Mucosa of descending colon (tissue), 3 donors: ENCODE data around the gene FNTB. TPM values are rescaled to one million over a fixed set of nuclear protein-coding genes. Genes with fewer than 3 reads are reported as not detected.

Source experiments
- ATAC-seq: fragments of 200-7000 bp; cut with Tn5 transposase; one replicate; pipeline ENCODE4 v1.9.1; 2020; ENCODE audit warnings: mild to moderate bottlenecking, moderate library complexity
- DNase-seq, 3 donors: peaks; one replicate each; pipeline ENCODE4 v3.0.0-alpha.2; 2020
- H3K36me3 ChIP-seq: fragments of 200-600 bp; one replicate; pipeline ENCODE4 v1.8.0; 2021; ENCODE audit warnings: low read depth, mild to moderate bottlenecking
- H3K4me1 ChIP-seq: fragments of 200-600 bp; one replicate; pipeline ENCODE4 v1.8.0; 2021; ENCODE audit warnings: low read depth, mild to moderate bottlenecking
- H3K4me3 ChIP-seq: fragments of 200-600 bp; one replicate; pipeline ENCODE4 v1.8.0; 2021; ENCODE audit warnings: mild to moderate bottlenecking
- H3K9me3 ChIP-seq: fragments of 200-600 bp; one replicate; pipeline ENCODE4 v1.8.0; 2021; ENCODE audit warnings: mild to moderate bottlenecking
- intact Hi-C, 2 donors: fragments of 100-400 bp; cut with DNase I in 1 of 2; cut with micrococcal nuclease in 1 of 2; formaldehyde crosslinking; loops; one replicate each; pipeline versions ENCODE4 v1.11.0 to v1.11.1; 2022; cut with DNase I, micrococcal nuclease
- total RNA-seq, 3 donors: library from RNA; stranded (reverse); fragmentation: NEBNext Ultra II Directional in 2 of 3; extraction: Animal tissue kit (Norgen Biotek cat#: 25700) in 2 of 3; gene quantifications; one replicate each; pipeline versions ENCODE4 v1.2.1 to v1.2.4, GENCODE V29; 2021 to 2023
- TF ChIP-seq, protein P1 (sequence below): fragments of 200-600 bp; IDR thresholded peaks from one replicate; pipeline ENCODE4 v1.8.0; 2022; ENCODE audit warnings: antibody characterized with exemption, mild to moderate bottlenecking
- donor health status: DM: no; HTN: no; CAD: no; lungs with moderate emphysema.
- donor health status: DM: no; HTN: no; CAD: no.
- donor health status: DM: no; HTN: yes; CAD: no.

Gene FNTB
- total RNA-seq, 3 donors from 2014 or later = 14.5 to 18.3 (median 14.5) TPM

DNA sequence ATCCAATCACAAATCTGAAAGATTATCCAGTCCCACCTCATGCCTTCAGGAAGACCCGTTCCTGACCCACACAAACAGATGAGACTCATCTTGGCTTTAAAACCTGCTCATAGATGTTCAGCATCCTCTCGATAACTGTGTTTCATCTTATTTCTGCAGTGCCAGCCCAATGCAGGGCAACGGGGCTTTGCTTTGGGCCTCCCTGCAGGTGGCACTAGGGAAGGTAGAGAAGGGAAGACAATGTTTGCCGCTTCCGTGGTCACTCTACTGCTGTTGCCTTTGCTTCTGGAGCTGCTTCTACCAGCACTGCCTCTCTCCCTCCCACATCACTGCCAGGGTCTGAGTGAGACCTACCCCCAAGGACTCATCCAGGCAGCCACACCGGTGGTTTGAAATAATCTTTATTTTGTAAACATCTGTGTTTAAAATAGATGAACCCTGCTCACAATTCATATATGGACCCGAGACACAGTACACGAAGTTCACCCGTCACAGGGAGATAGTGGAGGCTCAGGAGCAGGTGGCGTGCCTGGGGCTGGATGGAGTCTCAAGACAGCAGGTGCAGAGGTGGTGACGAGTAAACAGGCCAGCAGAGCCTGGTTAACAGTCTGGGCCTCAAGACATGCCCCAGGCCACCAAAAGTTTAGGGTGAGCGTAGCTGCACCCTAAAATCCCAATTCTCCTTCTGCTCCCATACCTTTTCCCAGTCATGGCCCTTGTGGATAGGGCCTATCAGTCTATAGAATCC, 41.1 kb upstream of the FNTB start:
- Histone ChIP-seq H3K36me3 (no peaks in the 10 kb centered on the region), H3K4me1 (peaks cover 9% of the 10 kb centered on the region), H3K9me3 (no peaks in the 10 kb centered on the region), H3K4me3 (no peak overlapping the region)
- intact Hi-C loops = no loop called here
- ATAC-seq = no peak
- TF ChIP-seq, protein P1, sequence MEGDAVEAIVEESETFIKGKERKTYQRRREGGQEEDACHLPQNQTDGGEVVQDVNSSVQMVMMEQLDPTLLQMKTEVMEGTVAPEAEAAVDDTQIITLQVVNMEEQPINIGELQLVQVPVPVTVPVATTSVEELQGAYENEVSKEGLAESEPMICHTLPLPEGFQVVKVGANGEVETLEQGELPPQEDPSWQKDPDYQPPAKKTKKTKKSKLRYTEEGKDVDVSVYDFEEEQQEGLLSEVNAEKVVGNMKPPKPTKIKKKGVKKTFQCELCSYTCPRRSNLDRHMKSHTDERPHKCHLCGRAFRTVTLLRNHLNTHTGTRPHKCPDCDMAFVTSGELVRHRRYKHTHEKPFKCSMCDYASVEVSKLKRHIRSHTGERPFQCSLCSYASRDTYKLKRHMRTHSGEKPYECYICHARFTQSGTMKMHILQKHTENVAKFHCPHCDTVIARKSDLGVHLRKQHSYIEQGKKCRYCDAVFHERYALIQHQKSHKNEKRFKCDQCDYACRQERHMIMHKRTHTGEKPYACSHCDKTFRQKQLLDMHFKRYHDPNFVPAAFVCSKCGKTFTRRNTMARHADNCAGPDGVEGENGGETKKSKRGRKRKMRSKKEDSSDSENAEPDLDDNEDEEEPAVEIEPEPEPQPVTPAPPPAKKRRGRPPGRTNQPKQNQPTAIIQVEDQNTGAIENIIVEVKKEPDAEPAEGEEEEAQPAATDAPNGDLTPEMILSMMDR = no peak
- DNase-seq = no peak

DNA sequence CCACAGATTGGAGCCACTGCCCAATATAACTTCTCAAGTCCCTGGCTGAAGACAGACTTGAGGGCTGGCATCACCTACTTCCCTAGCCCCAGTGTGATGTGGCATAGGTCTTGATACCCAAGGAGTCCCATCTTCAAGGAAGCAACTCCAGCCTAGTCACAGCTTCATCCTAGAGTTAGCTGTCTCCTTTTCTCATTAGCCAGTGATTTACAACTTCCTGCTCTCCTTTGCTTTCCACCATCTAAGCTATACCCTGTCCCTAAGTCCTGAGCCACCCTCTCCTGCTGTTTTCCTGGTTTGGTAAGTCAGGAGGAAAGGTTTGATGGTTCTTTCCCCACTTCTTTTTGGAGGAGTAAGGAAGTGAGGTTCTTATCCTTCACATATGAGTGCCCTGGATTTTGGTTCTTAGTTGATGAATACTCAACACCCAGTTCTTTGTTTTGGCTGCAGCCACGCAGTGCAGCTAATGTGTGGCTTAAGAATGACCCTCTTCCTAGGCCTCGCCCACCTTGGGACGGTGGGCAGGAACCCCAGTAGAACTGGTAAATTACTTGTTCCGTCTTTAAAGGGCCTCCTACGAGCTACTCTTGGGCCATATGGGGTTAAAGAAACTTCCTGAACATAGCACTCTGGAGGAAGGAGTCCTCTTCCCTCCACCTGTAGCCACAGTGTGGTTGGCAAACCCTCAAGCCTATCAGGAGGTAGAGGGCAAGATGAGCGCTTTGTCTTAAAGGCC, 40.2 kb upstream of the FNTB start:
- intact Hi-C loops = no loop called here
- peaks cover 9% of the 10 kb centered on the region for H3K4me1 ChIP-seq
- DNase-seq (no peak), ATAC-seq (no peak)
- TF ChIP-seq, protein P1 = no peak
- H3K4me3 ChIP-seq = no peak overlapping the region
- no peaks in the 10 kb centered on the region for H3K36me3 ChIP-seq
- no peaks in the 10 kb centered on the region for H3K9me3 ChIP-seq

- intact Hi-C loops = no loop called here
- TF ChIP-seq, protein P1 = no peak
- no peaks in the 10 kb centered on the region for H3K36me3 ChIP-seq
- ATAC-seq (no peak), DNase-seq (no peak)
- no peaks in the 10 kb centered on the region for H3K9me3 ChIP-seq
- peaks cover 7% of the 10 kb centered on the region for H3K4me1 ChIP-seq
- no peak overlapping the region for H3K4me3 ChIP-seq
Observed at GRCh38 chr14:64947710-64948611, 38.7 kb upstream of the FNTB start.

GRCh38 chr14:64948612-64949210, 38.0 kb upstream of the FNTB start:
- no peak overlapping the region for H3K4me3 ChIP-seq
- H3K4me1 ChIP-seq = peaks cover under 1% of the 10 kb centered on the region
- no peaks in the 10 kb centered on the region for H3K9me3 ChIP-seq
- DNase-seq (no peak), ATAC-seq (no peak)
- no peaks in the 10 kb centered on the region for H3K36me3 ChIP-seq
- TF ChIP-seq, protein P1 = no peak
- intact Hi-C loops = no loop called here

DNA sequence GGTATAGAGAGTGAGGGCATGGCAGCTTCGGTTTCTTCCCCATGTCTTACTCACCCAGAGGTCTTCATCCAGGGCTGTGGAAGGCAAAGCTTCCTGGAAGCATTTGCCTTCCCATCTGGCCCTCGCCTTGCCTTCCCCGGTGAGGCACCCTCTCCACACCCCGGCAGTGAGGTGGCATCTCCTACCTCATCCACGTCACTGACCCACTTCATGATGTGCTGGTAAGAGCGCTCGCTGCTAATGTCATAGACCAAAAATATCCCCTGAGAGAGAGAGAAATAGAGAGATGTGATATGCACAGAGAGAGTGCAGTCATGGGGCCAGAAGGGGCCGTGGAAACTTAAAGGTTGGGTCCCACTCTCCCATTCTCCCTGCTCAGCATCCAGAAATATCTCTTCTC, 35.8 kb upstream of the FNTB start:
- no peak for DNase-seq
- no peaks in the 10 kb centered on the region for H3K9me3 ChIP-seq
- intact Hi-C loops = no loop called here
- TF ChIP-seq, protein P1 = no peak
- H3K4me1 ChIP-seq = no peaks in the 10 kb centered on the region
- H3K4me3 ChIP-seq = no peak overlapping the region
- H3K36me3 ChIP-seq = no peaks in the 10 kb centered on the region
- ATAC-seq = no peak
